GM08714 (cell line): Measurements from ENCODE around the gene SEMA3C.

Source experiments
- H3K4me3 ChIP-seq: fragments of 200-500 bp; sonication (Bioruptor generic); 2 replicates; pipeline ENCODE4 v1.5.1; 2014; ENCODE audit warnings: mild to moderate bottlenecking, low read length, inconsistent platforms
- ZNF274 ChIP-seq: IDR thresholded peaks from 2 replicates; pipeline ENCODE4 v1.6.1; 2012; ENCODE audit warnings: mild to moderate bottlenecking, low read depth, low read length

The SEMA3C gene

DNA sequence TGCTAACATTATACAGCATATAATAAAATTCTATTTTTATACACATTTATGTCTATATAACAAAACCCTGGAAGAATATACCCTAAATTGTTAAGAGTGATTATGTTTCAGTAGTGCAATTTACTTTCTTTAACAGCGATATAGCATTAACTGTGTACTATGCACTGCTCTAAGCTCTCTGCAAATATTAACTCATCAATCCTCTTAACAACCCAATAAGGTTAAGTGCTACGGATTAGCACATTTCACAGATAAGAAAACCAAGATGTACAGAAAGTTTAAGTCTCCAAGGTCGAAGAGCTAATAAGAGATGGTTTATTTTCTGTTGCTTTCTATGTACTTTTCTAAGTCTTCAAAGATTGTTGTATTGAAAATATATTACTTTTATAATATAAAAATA is 95.8 kb downstream of the SEMA3C start:
- TF ChIP-seq ZNF274, result no peak
- no peak overlapping the region for H3K4me3 ChIP-seq

DNA sequence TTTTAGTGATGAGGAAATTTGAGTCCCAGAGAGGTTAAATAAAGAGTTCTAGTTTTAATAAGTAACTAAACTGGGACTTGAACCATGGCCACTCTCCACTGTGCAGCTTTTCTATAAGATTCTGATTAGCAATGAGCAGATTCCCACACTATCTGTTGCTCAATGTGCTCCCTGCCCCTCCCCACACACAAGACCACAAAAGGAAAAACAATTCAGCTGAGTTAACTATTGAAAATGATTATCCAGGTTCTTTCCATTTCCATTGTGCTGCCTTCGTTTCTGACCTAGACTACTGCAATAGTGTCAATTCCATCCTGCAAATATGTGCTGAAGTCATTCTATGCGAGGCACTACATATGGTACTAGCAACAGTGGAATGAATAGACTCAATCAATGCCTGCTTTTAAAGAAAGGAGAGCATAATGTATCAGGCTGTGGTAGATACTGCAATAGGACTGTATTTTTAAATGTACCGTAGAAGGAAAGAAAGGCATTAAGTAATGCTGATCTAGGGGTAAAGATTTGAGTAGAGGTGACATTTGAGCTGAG is 97.0 kb downstream of the SEMA3C start:
- H3K4me3 ChIP-seq, result no peak overlapping the region

DNA sequence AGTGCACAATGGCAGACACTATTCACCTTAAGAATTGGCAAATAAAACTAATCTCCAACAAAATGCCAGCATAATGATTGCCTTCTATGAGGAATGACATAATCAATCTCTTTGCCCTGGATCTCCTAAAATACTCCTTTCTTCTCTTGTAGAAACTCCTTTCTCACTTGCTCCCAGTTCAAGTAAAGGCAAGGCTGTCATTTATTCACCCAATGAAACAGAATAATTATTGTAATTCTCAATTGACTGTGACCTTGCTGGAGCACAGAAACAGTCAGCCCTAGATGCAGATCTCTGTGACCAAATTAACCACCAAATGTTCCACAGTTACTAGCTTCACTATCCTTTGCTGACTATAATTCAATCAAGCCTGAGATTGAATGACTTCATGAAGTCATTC is 99.3 kb downstream of the SEMA3C start:
- no peak for TF ChIP-seq ZNF274
- no peak overlapping the region for H3K4me3 ChIP-seq

More for the DNA sequence above, 97.0 kb downstream of the SEMA3C start:
- TF ChIP-seq ZNF274, result no peak

DNA sequence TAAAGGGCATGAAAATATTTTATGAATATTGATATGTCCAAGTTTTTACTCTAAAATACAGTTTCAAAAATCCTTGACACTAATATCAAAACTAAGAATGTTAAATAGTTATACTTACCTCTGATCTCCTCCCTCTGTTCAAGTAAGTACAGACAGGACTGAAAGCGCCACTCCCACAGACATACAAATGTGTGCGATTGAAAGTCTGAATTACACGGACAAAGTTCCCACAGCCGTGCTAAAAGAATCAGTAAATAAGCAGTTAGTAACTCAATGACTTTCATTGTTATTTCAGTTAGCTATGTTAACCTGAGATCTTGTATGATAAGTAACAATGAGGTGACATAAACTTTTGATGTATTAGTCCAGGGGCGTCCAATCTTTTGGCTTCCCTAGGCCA is 100.7 kb downstream of the SEMA3C start:
- TF ChIP-seq ZNF274, result no peak
- H3K4me3 ChIP-seq, result no peak overlapping the region

DNA sequence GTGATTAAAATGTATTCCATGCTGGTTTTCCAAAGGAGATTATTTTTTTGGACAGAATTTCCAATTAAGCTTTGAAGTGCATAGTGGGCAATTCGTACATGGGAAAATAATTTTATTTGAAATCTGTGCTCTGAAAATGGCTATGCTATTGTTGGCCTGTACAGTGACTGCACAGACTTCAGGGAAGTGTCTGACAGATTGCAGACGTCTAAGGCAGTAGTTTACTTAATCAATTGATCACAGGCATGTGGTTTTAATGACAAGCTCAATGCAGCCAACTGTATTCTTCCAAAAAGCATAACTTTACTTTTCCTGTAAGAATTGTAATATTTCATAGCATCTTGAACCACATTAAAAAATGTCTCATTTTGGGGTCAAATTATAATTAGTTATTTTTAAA is 102.0 kb downstream of the SEMA3C start:
- no peak for TF ChIP-seq ZNF274
- no peak overlapping the region for H3K4me3 ChIP-seq

DNA sequence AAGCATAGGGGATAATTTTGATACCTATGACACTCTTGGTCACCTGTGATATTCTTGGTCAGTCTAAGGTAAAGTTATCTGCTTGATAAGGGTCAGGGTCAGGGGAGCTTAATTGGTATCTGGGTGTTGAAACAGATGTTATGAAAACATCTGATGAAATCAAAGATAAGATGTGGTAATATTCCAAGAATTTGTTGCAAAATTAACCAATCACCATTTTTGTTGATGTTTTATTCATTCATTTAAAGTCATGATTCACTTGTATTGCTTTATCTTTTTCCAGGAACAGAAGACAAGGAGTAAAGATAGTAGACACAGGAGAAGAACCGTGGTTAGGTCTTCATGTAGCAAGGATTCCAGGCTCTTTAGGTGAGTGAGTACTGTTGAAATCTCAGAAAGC is 103.1 kb downstream of the SEMA3C start:
- no peak overlapping the region for H3K4me3 ChIP-seq
- TF ChIP-seq ZNF274, result no peak

DNA sequence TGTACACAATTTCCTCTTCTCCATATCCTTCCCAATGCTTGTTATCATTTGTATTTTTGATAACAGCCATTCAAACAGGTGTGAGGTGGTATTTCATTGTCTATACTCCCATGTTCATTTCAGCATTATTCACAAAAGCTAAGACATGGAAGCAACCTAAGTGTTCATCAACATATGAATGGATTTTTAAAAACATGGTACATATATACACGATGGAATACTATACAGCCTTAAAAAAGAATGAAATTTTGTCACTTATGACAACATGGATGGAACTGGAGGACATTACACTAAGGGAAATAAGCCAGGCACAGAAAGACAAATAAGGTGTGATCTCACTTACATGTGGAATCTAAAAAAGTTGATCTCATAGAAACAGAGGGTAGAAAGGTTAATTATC is 109.3 kb downstream of the SEMA3C start:
- H3K4me3 ChIP-seq, result no peak overlapping the region
- TF ChIP-seq ZNF274, result no peak

DNA sequence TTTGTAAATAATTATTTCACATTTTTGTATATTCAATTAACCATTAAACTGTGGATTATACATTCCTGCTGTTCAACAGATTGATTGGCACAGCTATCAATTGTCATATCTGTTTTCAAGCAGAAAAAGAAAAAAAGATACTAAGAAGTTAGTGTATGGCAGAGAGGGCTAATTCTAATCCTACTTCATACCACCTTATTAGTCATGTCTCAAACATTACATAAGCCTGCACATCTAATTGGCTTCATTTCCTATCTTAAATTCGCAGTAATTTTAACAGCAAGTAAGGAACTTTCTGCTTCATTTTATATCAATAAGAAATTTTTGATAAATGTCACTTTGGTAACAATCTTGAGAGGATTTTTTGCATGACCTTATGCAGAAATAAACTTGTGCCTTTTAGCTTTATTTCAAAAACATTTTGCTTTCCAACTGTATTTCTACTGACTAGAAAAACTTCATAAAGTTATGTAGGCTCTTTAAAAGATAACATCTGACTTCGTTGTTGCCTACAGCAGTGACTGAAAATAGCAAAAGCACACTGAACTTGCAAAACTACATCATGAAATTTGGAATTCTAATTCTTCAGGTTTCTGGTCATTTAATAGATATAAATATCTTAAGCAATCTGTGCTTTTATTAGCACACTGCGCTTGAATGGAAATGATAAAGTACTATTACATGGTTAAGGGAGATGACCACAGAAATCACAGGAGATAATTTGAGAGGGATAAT is 111.5 kb downstream of the SEMA3C start:
- no peak for TF ChIP-seq ZNF274
- H3K4me3 ChIP-seq, result no peak overlapping the region

DNA sequence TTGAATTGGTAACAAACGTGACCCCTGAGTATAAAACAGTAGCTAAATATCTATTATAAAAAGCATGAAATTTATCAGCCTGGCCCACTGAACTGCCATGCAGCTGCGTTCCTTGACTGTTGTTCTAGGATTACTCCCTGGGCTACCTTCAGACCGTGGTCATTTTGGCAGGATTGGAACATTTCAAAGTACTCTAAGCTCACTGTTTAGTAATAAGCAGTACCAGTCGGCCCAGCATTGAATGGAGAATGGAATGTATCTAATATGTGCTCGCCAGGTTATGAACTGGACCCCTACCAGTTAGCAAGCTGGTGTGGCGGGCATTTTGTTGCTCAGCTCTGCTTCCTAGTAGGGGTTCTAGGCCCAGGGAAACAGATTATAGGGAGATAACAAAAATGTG is 112.2 kb downstream of the SEMA3C start:
- no peak for TF ChIP-seq ZNF274
- H3K4me3 ChIP-seq, result no peak overlapping the region

DNA sequence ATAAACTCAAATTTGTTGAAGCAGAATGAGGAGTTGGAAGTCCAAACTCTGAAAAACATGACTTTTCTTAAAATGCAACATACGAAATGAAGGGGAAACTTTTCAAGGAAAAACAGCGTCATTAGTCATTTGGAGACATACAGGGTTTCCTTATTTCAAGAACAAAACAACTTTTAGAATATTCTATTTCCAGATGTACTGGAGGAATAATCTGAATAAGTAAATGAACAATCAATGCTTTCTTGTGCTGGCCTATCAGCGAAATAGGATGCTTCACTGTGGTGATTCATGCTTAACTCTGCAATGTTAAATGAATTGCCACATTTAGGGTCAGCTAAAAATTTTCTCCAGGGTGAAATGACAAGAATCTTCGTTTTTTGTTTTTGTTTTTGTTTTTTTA is 114.3 kb downstream of the SEMA3C start:
- no peak for TF ChIP-seq ZNF274
- H3K4me3 ChIP-seq, result no peak overlapping the region

DNA sequence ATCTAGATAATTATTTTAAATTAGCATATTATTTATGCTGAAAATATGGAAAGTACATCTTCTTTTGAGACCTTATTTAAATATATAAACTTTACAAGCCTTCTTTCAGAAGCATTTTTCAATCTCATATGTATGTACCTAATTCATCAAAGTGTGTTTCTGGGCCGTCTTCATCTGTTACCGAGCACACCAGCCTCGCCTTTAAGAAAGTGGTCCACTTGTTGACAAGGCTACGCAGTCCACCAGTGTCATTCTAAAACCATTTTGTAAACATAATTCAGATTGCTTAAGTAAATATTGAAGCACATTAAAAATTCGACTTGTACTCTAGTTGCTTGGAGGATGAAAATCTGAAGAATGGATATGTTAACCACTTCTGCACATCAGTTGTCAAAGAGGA is 116.3 kb downstream of the SEMA3C start:
- no peak overlapping the region for H3K4me3 ChIP-seq
- no peak for TF ChIP-seq ZNF274

DNA sequence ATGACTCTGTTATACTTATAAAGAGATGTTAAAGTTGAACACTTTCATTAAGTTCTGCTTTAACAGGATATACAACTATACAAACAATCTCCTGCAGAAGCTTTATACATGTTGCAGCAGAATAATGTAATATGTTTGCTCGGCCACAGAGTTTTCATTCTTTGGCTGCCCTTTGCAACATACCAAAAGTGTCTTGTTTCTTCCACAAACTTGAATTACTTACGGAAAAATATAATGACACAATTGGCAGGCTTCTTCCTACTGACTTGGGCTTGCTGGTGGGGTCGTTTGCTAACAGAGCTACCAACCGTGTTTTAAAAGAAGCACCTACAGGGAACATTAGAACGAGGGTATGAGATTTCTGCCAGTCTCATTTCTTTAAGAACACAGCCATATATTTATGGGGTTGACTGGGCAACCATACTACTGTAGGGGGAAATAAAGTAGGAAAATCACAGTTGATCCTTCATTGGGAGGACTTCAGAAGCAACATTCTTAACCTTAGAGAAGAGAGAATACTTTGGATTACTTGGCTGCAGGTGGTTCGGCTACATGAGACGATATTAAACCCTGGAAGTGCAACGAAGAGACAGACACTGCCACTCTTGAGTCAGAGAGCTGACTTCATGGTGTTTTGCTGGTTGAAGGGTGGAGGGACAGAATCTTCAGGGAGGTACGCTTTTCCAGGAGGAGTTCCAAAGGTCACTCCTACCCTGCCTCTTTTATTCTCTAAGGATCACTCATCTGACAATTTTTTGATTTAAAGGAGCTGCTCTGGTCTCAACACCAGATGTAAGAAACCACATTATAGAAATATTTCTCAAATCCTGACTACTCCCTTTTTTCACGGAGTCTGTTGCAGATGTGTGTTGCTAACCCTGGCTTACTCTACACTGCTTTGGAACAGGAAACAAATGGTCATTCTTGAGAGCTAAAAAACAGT is 123.9 kb downstream of the SEMA3C start:
- H3K4me3 ChIP-seq, result no peak overlapping the region
- no peak for TF ChIP-seq ZNF274

DNA sequence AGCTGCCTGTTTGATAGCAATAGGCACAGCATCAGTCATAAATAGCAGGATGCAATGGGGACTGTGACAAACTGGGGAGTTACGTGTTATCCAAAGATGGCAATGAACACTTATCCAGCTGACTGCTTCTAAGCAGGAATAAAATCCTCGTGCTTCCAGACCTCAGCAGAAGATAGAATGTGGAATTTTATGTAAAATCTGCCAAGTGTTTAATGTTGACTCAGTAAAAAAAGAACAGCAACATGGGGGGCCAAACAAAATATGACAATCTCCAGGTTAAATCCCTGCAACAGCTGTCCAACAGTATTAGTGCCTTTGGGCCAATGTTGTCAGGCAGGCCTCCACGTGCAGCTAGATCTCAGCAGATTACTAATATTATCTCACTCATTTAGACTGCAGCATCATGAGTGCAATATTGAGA is 127.3 kb downstream of the SEMA3C start:
- no peak overlapping the region for H3K4me3 ChIP-seq
- TF ChIP-seq ZNF274, result no peak

DNA sequence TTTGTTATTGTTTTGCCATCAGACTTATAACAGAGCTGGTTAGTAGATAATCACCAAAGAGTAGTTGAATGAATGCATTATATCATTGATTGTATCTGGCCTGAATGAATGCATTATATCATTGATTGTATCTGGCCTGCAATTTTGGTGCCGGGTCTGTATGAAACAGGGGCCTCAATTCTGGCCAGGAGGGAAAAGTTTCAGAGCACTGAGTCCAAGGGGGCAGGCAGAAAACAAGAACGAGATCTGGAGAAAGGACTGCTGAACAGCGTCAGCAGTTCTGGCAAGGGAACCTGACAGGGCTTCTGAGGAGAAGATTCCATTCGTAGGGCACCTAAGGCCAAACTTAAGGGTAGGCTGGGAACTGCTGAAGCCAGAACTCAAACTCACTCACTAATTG is 128.0 kb downstream of the SEMA3C start:
- TF ChIP-seq ZNF274, result no peak
- H3K4me3 ChIP-seq, result no peak overlapping the region

DNA sequence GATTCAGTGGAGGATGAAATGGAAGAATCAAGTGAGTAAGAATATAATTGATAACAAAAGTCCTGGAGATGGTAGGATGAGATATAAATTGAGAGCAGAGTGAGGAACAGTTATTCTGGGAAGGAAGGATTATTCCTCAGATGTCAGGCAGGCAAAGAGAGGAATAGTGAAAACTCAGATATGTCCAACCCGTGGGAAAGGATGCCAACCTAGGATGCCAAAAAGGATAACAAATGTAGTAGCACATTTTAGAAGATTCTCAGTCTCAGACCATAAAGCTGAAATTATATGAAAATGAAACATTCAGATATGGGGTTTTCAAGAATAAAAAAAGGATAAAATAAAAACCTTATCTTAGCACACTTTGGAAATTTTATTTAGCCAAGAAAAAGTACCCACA is 131.1 kb downstream of the SEMA3C start:
- TF ChIP-seq ZNF274, result no peak

More for the DNA sequence above, 131.1 kb downstream of the SEMA3C start:
- H3K4me3 ChIP-seq, result no peak overlapping the region
